Pons (tissue), 1 donor: ENCODE data around the gene GPR183.
"Not testable (repeated sequence)": the region's sequence is repeated elsewhere in the genome, so short reads cannot be mapped to it uniquely, and the experiment has no call there.

Experiments
- DNase-seq: peaks from one replicate; pipeline ENCODE4 v3.0.0-alpha.2; 2016; ENCODE audit warnings: low spot score

GPR183 gene

DNA sequence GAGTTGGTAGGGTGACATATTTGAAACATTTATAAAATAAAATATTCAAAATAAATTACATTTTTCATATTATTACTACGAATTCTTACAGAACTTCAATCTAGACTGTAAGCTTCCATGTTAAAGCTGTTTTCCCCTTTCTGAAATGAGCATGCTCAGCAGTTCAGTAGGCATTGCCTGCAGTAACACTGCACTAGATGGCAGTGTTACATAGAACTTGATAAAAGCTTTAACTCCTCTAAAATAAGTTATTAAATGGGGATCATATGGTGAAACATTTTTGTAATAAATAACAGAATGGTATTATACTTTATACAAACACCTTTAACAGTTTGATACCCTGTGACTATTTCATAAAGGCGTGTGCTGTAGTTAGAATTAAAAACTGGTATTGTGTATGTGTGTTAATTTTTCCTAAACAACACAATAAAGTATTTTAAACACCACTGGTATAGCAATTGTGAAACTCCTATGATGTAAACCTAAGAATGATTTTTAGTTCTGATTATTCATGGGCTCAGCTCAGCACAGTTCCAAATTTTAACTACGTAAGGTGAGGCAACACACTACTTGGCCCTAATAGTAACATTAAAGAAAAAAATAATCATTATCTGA lies 37.5 kb downstream of the GPR183 start:
- peak; percentile 83 for DNase-seq

DNA sequence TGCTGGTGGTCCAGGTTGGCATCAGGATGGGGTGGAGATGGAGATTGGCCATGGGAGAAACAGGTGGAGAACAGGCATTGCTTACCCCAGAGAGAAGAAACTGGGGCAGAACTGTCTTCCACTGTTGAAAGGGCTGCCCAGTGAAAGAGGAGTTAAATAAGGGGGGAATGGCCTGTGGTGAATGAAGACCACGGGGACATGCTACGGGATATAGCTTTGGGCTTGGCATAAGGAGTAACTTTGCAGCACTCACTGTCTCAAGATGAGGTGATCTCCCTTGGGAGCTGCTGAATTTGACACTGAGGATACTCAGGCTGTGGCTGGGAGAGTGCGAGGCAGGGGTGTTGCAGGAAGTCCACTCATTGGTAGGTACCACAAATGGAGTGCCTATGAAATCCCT lies 38.4 kb downstream of the GPR183 start:
- DNase-seq: no peak

- no peak for DNase-seq
Observed at GRCh38 chr13:99267927-99268326, 39.3 kb downstream of the GPR183 start.

DNA sequence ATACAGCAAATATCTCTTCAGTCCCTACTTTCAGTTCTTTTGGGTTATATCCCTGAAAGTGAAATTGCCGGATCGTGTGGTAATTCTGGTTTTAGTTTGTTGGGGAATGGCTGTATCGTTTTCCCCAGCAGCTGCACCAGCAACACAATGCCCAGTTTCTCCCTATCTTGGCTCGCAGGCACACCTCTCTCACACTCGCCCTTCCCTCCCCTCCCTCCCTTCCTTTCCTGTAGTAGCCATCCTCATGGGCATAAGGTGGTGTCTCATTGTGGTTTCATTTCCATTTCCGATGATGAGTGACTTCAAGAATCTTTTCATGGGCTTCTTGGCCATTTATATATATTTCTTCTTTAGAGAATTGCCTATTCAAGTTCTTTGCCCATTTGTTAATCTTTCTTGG lies 40.4 kb downstream of the GPR183 start:
- DNase-seq: no peak

DNA sequence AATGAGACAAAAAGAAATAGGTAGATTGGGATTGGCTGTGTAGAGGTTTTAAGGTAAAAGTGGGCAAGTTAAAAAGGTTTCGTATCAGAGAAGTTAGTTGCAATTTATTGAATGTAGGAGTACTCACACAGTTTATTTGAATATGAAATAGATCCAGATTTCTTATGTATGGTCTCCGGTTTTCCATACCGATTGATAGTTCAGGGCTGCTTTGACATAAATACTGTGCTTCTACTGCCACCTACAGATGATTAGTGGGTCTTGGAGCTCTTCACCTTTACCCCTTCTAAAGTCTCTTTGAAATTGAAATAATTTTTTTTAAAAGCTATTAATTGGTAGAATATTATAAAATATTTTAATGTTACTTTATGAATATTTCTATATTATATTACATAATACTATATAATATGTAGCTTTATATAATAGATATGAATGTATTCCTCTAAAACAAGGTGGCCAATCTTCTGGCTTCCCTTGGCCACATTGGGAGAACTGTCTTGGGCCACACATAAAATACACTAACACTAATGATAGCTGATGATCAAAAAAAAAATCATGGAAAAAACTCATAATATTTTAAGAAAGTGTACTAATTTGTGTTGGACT lies 41.3 kb downstream of the GPR183 start:
- peak; percentile 63 for DNase-seq

- DNase-seq: no peak
Observed at GRCh38 chr13:99265162-99265800, 41.9 kb downstream of the GPR183 start.

DNA sequence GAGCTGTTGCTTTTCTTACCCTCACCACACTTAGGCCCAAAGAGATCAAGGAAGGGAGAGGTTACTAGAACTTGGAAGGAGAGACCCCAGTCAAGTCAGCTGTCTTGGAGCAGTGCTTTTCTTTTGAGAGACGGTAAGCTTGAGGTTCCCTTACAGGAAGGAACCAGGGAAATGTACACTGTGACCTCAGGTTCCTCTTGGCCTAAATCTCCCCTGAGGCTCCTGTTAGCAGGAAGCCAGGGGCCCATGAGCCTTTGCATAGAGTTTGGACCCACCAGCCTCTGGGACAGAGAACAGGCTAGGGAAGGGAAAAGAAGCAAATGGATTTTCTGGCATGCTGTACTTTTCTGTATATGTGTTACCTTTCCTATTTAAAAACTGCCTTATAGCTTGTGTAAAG lies 43.1 kb downstream of the GPR183 start:
- DNase-seq: no peak

- no peak for DNase-seq
Observed at GRCh38 chr13:99263126-99263785, 43.9 kb downstream of the GPR183 start.

DNA sequence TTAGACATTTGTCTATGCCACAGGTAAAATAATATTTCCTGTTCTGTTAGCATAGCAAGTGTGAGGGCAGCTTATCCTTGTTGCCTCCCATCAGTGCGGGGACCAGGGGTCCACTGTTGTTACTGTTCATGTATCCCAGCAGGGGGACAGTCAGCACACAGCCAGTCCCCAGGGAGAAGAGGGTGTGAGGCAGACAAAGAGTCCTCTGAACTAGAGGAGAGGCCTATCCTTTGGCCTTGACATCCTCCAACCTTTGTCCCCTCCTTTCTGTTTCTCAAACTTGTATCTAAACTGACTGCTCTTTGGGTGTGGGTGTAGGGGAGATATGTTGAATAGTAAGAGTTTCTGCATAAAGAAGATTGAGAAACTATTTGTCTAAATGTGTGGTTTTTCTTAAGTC lies 46.1 kb downstream of the GPR183 start:
- no peak for DNase-seq

DNA sequence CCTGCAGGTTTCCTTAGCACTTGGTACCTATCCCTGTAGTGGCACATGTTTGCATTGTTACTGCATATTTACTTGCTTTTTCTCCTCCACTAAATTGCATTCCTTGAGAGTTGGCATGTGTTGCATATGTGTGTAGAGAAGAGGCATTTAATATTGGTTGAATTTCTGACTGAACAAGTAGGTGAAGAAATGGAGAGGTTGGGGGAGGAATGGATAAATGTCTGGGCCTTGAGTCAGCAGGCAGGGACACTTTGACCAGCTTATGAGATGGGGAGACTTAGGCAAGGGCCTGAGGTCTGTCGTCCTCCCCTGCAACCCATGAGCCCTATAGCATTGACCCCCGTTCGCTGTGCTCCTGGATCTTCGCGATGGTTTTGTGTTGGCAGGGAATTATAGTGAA lies 47.0 kb downstream of the GPR183 start:
- DNase-seq: no peak

DNA sequence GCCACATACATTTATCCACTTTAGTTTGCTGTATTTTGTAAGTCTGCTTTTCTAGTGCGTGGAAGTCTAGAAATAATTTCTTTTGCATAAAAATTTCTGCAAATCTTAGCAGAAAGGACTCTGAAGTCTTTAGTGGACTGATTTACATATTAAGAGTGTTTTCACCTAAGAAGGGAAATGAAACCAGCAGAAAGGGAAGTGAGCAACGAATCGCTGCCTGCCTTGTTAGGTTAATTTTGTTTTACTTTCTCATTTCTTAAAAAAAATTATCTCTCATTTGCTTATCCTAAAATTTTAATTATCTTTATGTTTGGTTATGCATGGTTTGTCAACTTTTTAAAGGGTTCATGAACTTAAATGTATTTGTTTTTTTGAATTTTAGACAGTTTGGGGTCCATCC lies 48.3 kb downstream of the GPR183 start:
- DNase-seq: no peak

DNA sequence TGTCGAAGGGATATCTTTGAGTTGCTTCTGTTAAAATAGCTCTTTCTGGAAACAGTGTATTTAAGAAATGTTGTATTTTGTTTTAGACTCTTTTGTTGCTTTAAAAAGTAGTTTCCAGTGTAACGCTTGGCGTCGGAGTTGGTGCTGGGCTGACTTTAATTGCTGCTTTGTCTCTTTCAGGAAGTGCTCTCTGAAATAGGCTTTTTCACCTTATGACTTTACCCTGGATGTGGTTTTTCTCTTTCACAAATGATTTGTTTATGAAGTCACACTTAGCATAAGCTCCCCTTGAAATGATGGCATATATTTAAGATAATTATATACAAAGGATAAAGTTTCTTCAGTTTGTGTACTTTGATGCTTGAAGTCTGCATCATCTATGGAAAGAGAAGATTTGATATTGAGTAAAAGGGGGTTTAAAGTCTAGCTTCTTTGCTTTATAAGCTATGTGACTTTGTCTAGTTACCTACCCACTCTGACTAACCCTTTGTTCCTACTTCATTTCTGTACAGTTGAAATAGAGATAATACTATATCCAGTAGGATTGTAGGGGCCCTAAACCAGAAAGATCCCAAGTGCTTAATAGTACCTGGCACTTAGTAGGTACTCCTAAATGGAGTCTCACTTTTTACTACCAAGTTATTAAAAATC lies 48.9 kb downstream of the GPR183 start, which contains the start of gene GPR18:
TSS of gene GPR18 (minus strand) at position 170 of the 651 bp plus-strand sequence. CDS start 2,507 bp downstream, outside the sequence.
- no peak for DNase-seq

- DNase-seq: no peak
Observed at GRCh38 chr13:99257291-99257690, 49.9 kb downstream of the GPR183 start.

DNA sequence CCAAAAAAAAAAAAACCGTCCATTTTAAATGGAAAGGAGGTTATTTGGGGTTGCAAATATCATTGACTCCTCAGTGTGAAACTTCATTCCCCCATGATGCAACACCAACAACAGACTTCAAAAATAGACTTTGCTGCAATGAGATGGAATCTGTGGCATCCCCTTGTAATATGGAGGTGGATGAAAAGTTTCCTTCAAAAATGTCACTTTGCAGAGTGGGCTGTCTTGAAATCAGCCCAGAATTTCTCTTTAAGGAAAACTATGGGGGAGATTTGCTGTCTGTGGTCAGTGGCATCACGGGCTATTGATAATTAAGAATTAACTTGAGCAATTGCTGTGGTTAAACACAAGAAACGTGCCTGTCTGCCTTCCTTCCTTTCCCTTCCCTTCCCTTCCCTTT lies 50.5 kb downstream of the GPR183 start:
- no peak for DNase-seq

DNA sequence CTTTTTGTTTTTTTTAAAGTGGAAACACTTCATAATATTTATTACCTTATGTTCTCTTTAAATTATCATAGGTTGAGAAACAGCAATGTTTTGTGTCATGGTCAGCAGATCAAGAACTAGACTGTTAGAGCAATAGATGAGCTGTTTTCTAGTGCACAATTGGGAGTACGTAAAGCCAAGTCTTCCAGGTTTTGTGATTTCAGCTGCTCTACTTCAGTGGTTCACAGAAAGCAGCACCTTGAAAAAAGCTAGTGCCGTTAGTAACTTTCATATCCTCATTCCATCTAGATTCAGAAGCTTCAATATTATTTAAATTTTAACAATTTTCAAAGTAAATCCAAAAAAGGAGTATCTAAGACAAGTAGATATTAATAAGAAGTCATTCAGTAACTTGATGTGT lies 50.9 kb downstream of the GPR183 start:
- DNase-seq: no peak

GRCh38 chr13:99255271-99255670 lies 51.9 kb downstream of the GPR183 start:
- DNase-seq: no peak

- no peak for DNase-seq
Observed at GRCh38 chr13:99254830-99255229, 52.4 kb downstream of the GPR183 start.

GRCh38 chr13:99251921-99252320 lies 55.3 kb downstream of the GPR183 start:
- no peak for DNase-seq

DNA sequence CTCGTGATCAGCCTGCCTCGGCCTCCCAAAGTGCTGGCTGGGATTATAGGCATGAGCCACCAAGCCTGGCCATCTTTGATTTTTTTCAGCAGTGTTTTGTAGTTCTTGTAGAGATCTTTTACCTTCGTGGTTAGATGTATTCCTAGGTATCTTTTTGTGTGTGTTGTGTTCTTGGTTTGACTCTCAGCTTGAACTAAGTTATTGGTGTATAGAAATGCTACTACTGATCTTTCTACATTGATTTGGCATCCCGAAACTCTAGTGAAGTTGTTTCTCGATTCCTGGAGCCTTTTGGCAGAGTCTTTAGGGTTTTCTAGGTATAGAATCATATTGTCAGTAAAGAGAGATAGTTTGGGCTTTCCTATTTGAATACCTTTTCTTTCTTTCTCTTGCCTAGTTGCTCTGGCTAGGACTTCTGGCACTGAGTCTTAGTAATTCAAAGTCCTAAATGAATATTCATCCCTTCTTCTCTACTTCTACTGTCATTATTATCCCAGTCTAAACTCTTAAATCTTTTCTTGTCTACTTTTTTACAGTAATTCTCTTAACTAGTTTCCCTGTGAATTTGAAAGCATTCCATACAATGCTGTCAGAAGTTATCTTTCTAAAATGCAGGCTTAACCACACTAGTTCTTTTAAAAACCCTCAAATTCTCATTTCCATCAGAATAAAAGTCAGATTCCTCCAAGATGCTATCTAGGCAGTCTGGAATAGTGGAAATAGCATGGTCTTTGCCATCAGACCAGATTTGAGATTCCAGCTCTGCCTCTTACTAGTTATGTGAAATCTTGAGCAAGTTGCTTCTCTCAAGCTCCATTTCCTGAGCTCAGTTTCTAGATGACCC lies 56.0 kb downstream of the GPR183 start:
- DNase-seq: no peak

DNA sequence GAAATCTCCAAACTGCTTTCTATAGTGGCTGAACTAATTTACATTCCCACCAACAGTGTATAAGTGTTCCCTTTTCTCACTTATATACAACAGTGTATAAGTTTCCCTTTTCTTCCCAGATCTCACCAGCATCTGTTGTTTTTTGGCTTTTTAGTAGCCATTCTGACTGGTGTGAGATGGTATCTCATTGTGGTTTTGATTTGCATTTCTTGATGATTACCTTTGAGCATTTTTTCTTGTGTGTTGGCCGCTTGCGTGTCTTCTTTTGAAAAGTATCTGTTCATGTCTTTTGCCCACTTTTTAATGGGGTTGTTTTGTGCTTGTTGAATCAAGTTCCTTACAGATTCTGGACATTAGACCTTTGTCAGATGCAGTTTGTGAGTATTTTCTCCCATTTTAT lies 57.6 kb downstream of the GPR183 start:
- DNase-seq: not testable (repeated sequence)

GRCh38 chr13:99249178-99249577 lies 58.0 kb downstream of the GPR183 start:
- not testable (repeated sequence) for DNase-seq

DNA sequence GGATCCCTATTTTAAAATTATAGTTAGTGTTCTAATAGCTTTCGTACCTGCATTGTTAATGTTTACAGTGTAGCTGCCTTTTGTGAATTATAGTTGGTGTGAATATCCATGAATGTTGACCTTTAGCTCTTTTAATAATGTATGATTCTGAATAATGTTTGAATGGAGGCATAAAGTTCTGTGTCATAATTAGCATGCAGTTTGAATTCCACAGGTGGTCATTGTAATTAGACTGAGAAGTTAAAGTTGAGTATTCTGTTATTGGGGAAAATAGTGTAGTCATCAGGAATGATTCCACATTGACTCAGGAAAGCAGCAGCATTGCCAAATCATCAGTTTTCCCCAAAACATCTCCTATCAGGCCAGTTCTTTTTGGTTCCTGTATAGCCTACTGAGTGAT lies 61.1 kb downstream of the GPR183 start:
- no peak for DNase-seq
